Measurements from ENCODE around the gene PTPRC.

Gene PTPRC

GRCh38 chr1:198773030-198773429 is 134.2 kb downstream of the PTPRC start:
- no peak for DNase-seq (ENCODE audit: low read depth)
- no peak for TF ChIP-seq POLR2A (IDR thresholded peaks at IDR 0.05; ENCODE audit: extremely low read depth, insufficient read length)
- TF ChIP-seq, protein P1, sequence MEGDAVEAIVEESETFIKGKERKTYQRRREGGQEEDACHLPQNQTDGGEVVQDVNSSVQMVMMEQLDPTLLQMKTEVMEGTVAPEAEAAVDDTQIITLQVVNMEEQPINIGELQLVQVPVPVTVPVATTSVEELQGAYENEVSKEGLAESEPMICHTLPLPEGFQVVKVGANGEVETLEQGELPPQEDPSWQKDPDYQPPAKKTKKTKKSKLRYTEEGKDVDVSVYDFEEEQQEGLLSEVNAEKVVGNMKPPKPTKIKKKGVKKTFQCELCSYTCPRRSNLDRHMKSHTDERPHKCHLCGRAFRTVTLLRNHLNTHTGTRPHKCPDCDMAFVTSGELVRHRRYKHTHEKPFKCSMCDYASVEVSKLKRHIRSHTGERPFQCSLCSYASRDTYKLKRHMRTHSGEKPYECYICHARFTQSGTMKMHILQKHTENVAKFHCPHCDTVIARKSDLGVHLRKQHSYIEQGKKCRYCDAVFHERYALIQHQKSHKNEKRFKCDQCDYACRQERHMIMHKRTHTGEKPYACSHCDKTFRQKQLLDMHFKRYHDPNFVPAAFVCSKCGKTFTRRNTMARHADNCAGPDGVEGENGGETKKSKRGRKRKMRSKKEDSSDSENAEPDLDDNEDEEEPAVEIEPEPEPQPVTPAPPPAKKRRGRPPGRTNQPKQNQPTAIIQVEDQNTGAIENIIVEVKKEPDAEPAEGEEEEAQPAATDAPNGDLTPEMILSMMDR (IDR thresholded peaks at IDR 0.05; ENCODE audit: low read depth, low read length), result no peak
- TF ChIP-seq MYC (IDR thresholded peaks at IDR 0.05; ENCODE audit: low read depth, low read length), result no peak
- TF ChIP-seq, protein P2, sequence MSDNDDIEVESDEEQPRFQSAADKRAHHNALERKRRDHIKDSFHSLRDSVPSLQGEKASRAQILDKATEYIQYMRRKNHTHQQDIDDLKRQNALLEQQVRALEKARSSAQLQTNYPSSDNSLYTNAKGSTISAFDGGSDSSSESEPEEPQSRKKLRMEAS (IDR thresholded peaks at IDR 0.05; ENCODE audit: low read depth, low read length), result no peak
- no peak overlapping the region for H3K4me3 ChIP-seq (ENCODE audit: low read depth, low read length)

DNA sequence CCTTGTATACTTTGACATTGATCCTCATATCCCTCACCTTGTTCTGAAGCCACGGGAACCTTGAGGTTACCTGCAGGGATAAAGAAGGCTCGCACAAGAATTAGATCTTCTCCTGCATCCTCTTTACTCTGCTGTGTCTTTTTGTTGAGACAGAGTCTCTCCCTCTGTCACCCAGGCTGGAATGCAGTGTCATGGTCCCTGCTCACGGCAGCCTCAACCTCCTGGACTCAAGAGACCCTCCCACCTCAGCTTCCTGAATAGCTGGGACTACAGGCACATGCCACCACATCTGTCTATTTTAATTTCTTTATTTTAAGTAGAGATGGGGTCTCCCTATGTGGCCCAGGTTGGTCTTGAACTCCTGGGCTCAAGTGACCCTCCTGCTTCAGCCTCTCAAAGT is 134.7 kb downstream of the PTPRC start:
- no peak overlapping the region for H3K4me3 ChIP-seq (ENCODE audit: low read depth, low read length)
- TF ChIP-seq, protein P1 (IDR thresholded peaks at IDR 0.05; ENCODE audit: low read depth, low read length), result no peak
- TF ChIP-seq, protein P2 (IDR thresholded peaks at IDR 0.05; ENCODE audit: low read depth, low read length), result no peak
- TF ChIP-seq MYC (IDR thresholded peaks at IDR 0.05; ENCODE audit: low read depth, low read length) (no peak), POLR2A (IDR thresholded peaks at IDR 0.05; ENCODE audit: extremely low read depth, insufficient read length) (no peak)
- DNase-seq (ENCODE audit: low read depth), result no peak

DNA sequence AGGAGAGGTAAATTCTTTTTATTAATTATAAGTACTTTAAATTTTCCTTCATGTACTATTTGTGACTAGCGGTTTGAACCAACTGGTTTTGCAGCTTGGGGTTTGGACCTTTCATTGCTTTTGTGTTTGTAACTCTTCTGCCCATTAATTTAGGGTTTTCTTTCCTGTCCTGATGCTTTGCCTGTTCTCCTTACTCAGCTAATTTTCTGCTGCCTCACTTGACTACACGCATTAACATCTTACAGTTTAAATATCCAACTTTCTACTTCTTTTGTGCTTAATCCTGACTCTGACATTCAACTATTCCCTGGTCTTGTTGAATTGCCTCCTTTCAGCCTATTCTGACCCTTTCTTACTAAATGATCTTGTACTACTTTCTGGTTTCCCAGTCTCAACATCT is 135.6 kb downstream of the PTPRC start:
- TF ChIP-seq, protein P1 (IDR thresholded peaks at IDR 0.05; ENCODE audit: low read depth, low read length), result no peak
- TF ChIP-seq POLR2A (IDR thresholded peaks at IDR 0.05; ENCODE audit: extremely low read depth, insufficient read length) (no peak), MYC (IDR thresholded peaks at IDR 0.05; ENCODE audit: low read depth, low read length) (no peak)
- TF ChIP-seq, protein P2 (IDR thresholded peaks at IDR 0.05; ENCODE audit: low read depth, low read length), result no peak
- no peak for DNase-seq (ENCODE audit: low read depth)
- no peak overlapping the region for H3K4me3 ChIP-seq (ENCODE audit: low read depth, low read length)

DNA sequence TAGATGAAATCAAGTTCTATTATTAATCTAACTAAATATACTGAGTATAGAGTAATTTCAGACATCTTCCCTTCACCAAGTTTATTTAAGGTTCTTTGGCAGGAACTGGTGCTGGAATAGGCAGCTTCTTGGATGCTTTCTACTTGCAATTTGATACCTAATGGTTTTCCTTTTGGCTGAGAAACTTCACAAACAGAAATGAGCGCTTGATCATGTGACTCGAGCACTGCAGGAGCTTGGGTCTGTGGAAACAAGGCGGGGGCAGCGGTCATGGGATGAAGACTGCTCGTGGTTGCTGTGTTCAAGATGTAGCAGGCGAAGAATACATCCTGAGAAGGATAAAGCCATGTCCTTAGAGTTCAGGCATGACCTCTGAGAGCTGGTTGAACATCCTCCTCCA is 136.8 kb downstream of the PTPRC start:
- TF ChIP-seq, protein P2 (IDR thresholded peaks at IDR 0.05; ENCODE audit: low read depth, low read length), result 0 out of 2 replicates have a peak, but pooled peaks have one; percentile 18
- TF ChIP-seq, protein P1 (IDR thresholded peaks at IDR 0.05; ENCODE audit: low read depth, low read length), result no peak
- TF ChIP-seq MYC (IDR thresholded peaks at IDR 0.05; ENCODE audit: low read depth, low read length), result no peak
- no peak for TF ChIP-seq POLR2A (IDR thresholded peaks at IDR 0.05; ENCODE audit: extremely low read depth, insufficient read length)
- peak; percentile 40 for DNase-seq (ENCODE audit: low read depth)
- no peak overlapping the region for H3K4me3 ChIP-seq (ENCODE audit: low read depth, low read length)

GRCh38 chr1:198776602-198777029 is 137.8 kb downstream of the PTPRC start:
- TF ChIP-seq, protein P2 (IDR thresholded peaks at IDR 0.05; ENCODE audit: low read depth, low read length), result no peak
- TF ChIP-seq, protein P1 (IDR thresholded peaks at IDR 0.05; ENCODE audit: low read depth, low read length), result no peak
- TF ChIP-seq POLR2A (IDR thresholded peaks at IDR 0.05; ENCODE audit: extremely low read depth, insufficient read length) (no peak), MYC (IDR thresholded peaks at IDR 0.05; ENCODE audit: low read depth, low read length) (no peak)
- H3K4me3 ChIP-seq (ENCODE audit: low read depth, low read length), result no peak overlapping the region
- DNase-seq (ENCODE audit: low read depth), result peak; percentile 96

Data from NB4 (cell line).